NT2/D1 (cell line): Measurements from ENCODE around the gene SPDYC.
A peak's percentile ranks its signal among the peaks of the same experiment; 100 is the strongest.

ENCODE experiments used
- DNase-seq: peaks from one replicate; pipeline ENCODE4 v3.0.0-alpha.2; 2011; ENCODE audit warnings: low read depth, low spot score
- H3K27me3 ChIP-seq: 2 replicates; pipeline ENCODE4 v1.6.0; 2011; ENCODE audit warnings: mild to moderate bottlenecking; ENCODE audit not compliant: insufficient read length, insufficient read depth
- H3K36me3 ChIP-seq: 2 replicates; pipeline ENCODE4 v1.6.1; 2011; ENCODE audit warnings: mild to moderate bottlenecking, low read length, mixed read lengths; ENCODE audit not compliant: insufficient read depth, insufficient read length
- H3K4me1 ChIP-seq: 2 replicates; pipeline ENCODE4 v1.5.1; 2011; ENCODE audit not compliant: insufficient read depth, insufficient read length
- H3K4me3 ChIP-seq: 2 replicates; pipeline ENCODE4 v1.5.1; 2011; ENCODE audit warnings: low read depth; ENCODE audit not compliant: insufficient read length
- H3K9ac ChIP-seq: 2 replicates; pipeline ENCODE4 v1.6.0; 2011; ENCODE audit warnings: low read depth; ENCODE audit not compliant: insufficient read length
- H3K9me3 ChIP-seq: 2 replicates; pipeline ENCODE4 v1.5.1; 2011; ENCODE audit warnings: mild to moderate bottlenecking, low read length; ENCODE audit not compliant: insufficient read depth
- SUZ12 ChIP-seq: IDR thresholded peaks from 2 replicates; pipeline ENCODE4 v1.6.1; 2011; ENCODE audit not compliant: insufficient read length, insufficient read depth; ENCODE audit errors: extremely low read depth
- YY1 ChIP-seq: IDR thresholded peaks from 2 replicates; pipeline ENCODE4 v1.6.1; 2011; ENCODE audit not compliant: insufficient read length, insufficient read depth
- ZNF274 ChIP-seq: IDR thresholded peaks from 2 replicates; pipeline ENCODE4 v1.6.1; 2011; ENCODE audit warnings: mild to moderate bottlenecking, low read depth, low read length

SPDYC gene

DNA sequence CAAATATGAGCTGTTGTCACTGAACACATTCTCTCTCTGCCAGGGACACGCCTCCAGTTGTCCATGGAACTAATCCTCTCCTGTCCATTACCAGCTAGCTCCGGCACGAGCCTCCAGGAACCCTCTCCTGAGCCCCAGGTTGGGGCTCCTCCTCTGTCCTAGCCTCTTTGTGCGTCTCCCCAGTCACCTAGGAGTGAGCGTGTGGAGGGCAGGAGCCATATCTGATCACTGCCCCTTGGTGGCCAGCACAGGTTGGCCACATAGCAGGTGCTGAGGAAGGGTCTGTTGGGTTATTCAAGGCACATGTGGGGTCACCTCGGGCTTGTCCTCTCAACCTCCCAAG lies 38.2 kb upstream of the SPDYC start:
- no peaks in the 10 kb centered on the region for H3K9me3 ChIP-seq
- peaks cover 14% of the 10 kb centered on the region for H3K4me1 ChIP-seq
- no peaks in the 10 kb centered on the region for H3K27me3 ChIP-seq
- no peak overlapping the region for H3K4me3 ChIP-seq
- peaks cover 62% of the 10 kb centered on the region for H3K36me3 ChIP-seq
- TF ChIP-seq ZNF274, result no peak
- no peak for TF ChIP-seq SUZ12
- no peak for DNase-seq
- H3K9ac ChIP-seq, result no peak overlapping the region

DNA sequence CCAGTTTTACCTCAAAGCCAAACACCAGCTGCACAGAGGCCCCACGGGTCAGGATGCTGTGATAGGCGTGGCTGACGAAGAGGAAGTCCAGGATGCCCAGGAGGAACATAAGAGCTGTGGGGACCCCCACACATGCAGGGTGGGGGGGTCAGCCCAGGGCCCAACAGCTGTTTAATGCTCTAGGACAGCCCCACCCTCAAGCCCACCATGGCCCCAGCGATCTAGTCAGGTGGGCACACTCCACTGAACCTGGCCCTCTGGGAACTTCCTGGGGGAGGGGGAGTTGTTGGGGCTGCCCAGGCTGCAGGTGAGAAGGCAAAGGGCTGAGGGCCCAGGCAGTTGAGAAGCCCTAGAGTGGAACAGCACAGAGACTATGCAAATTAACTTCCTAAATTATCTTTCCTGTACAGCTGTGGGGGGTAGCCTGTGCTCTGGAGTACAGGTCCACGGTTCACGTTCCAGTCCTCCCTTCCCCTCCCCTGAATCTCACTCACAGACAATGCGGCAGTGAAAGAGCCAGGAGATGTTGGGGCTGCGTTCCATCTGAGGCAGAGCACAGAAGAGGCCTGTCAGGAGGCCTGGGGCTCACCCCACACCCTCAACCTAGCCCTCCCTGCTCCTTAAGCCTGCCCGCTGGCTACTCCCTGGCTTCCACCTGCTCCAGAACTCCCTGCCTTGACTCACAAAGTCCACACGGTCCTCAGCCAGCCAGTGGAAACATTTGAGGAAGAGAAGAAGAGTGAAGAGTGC lies 37.6 kb upstream of the SPDYC start:
- Histone ChIP-seq H3K9ac (no peak overlapping the region), H3K4me3 (no peak overlapping the region), H3K36me3 (peaks cover 56% of the 10 kb centered on the region), H3K9me3 (no peaks in the 10 kb centered on the region), H3K27me3 (no peaks in the 10 kb centered on the region), H3K4me1 (peaks cover 14% of the 10 kb centered on the region)
- DNase-seq, result no peak
- TF ChIP-seq SUZ12, result no peak
- TF ChIP-seq ZNF274, result no peak
- TF ChIP-seq YY1, result no peak

- Histone ChIP-seq H3K36me3 (peaks cover 49% of the 10 kb centered on the region), H3K9ac (peak overlapping the region; percentile 99), H3K4me3 (peak overlapping the region; percentile 96), H3K9me3 (no peaks in the 10 kb centered on the region), H3K27me3 (no peaks in the 10 kb centered on the region), H3K4me1 (peaks cover 12% of the 10 kb centered on the region)
- no peak for DNase-seq
- no peak for TF ChIP-seq SUZ12
- TF ChIP-seq YY1, result no peak
- TF ChIP-seq ZNF274, result no peak
Measured at GRCh38 chr11:65132988-65133700, 36.9 kb upstream of the SPDYC start.

DNA sequence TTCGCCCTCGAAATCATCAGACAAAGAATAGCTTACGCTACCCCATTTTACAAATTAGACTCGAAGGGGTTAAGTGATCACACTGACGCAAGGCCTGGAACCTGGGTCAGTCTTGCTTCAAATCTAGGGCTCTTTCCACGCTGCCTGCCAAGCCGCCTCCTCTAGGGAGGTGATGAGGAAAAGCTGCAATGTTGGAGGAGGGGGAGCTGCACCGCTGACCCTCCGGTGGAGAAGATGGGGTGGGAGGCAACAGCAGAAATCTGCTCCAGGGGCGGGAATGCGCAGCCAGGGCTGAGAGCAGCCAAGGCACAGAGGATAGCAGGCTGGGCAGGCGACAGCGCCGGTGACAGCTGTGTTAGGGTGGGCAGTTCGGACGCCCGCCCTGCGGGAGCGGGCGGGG lies 36.3 kb upstream of the SPDYC start:
- no peak for TF ChIP-seq YY1
- TF ChIP-seq ZNF274, result no peak
- no peak for TF ChIP-seq SUZ12
- Histone ChIP-seq H3K9ac (peak overlapping the region; percentile 99), H3K9me3 (no peaks in the 10 kb centered on the region), H3K4me3 (peak overlapping the region; percentile 96), H3K36me3 (peaks cover 43% of the 10 kb centered on the region), H3K4me1 (peaks cover 12% of the 10 kb centered on the region), H3K27me3 (no peaks in the 10 kb centered on the region)
- no peak for DNase-seq

DNA sequence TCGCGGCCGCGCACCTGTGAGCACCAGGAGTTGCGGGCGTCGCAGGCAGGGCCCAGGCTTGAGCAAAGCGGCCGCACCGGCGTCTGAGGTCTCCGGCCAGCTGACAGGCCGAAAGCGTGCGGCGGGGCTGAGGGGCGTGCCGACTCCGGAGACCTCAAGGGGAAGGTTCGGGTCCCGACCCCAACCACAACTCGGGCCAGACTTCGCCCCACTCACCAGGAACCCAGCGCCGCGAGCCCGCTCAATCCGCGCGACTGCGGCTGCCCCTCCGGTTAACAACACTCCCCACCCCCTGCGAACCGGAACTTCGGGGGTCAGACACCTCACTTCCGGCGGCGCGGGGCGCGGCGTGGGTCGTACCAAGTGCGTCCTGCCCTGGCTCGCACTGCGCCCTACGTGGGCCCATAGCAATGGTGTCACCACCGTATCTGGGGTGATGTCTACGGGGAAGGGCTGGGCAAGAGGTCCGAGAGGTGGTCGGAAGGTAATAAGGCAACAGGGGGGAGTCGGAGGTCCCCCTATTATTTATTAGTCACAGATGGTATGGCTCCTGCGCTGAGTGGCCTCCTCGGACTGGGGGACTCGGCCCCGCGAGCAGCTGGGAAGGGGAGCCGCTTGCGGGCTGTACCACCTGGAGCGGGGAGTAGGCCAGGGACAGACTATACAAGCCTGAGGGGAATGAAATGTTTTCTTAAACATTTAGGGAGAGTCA lies 35.6 kb upstream of the SPDYC start, which contains the start of gene SYVN1:
Gene SYVN1 (minus strand): TSS at position 280 of the 712 bp plus-strand sequence. CDS start 918 bp downstream, outside the sequence.
- peak within 1 kb of the TSS; percentile 99 for H3K9ac ChIP-seq
- peaks cover 36% of the 10 kb centered on the region for H3K36me3 ChIP-seq
- no peaks in the 10 kb centered on the region for H3K27me3 ChIP-seq
- peak; percentile 73 for DNase-seq
- TF ChIP-seq ZNF274, result no peak
- TF ChIP-seq SUZ12, result no peak
- no peak for TF ChIP-seq YY1
- H3K4me3 ChIP-seq, result peak within 1 kb of the TSS; percentile 96
- no peaks in the 10 kb centered on the region for H3K9me3 ChIP-seq
- H3K4me1 ChIP-seq, result peaks cover 12% of the 10 kb centered on the region

DNA sequence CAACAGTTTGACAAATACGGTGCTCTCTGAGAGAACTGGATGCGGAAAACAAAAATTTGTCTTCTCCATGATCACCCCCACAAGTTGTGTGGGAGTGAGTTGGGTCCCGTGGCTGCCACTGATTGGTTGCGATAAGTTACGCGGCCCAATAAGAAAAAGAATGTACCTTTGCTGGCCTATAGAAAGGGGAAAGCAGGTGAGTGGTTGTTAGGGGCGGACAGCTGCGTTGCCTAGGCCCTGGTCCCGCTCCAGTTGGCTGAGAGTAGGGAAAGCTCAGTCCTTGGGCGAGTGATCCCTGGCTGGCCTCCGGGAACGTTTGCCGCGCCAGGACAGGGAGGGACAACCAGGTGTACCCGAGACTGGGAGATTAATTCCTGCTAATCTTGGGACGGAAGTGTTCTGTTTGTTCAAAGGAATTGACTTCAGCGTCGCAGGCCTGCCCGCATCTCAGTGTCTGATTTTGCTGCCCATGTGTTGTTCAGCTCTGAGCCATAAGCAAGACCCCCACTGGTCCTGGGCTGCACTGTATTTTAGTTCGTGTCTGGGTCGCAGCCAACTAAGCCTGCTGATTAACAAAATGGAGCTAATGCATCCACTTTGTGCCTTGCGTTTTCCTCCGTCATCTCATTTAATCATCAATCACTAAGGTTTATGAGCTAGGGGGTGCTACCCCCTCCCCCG lies 34.9 kb upstream of the SPDYC start:
- Histone ChIP-seq H3K9me3 (no peaks in the 10 kb centered on the region), H3K27me3 (no peaks in the 10 kb centered on the region), H3K4me1 (peaks cover 12% of the 10 kb centered on the region), H3K4me3 (peak overlapping the region; percentile 96), H3K9ac (peak overlapping the region; percentile 99), H3K36me3 (peaks cover 29% of the 10 kb centered on the region)
- TF ChIP-seq ZNF274 (no peak), SUZ12 (no peak), YY1 (no peak)
- peak; percentile 98 for DNase-seq
